ENCODE measurements around the gene SPX.

Gene SPX

GRCh38 chr12:21505888-21506287 is 20.2 kb upstream of the SPX start:
- no peaks in the 10 kb centered on the region for H3K4me1 ChIP-seq (ENCODE audit: control insufficient read depth, insufficient read depth, low read length, poor library complexity, severe bottlenecking)
- no CpG with 5 or more reads among the region's 2 CpGs for WGBS, 2 experiments (ENCODE audit: insufficient coverage in 2 of 2)
- peaks cover 39% of the 10 kb centered on the region for H3K36me3 ChIP-seq (ENCODE audit: control insufficient read depth, insufficient read depth, low read length)
- H3K4me3 ChIP-seq (ENCODE audit: extremely low read depth, insufficient read depth, low read length, poor library complexity, severe bottlenecking) = no peak overlapping the region
- H3K27ac ChIP-seq (ENCODE audit: low read depth, low read length, severe bottlenecking) = no peak overlapping the region
- H3K9me3 ChIP-seq (ENCODE audit: control insufficient read depth, low read length) = no peaks in the 10 kb centered on the region

- H3K27ac ChIP-seq (ENCODE audit: low read depth, low read length, severe bottlenecking) = no peak overlapping the region
These were observed 18.2 kb upstream of the SPX start for GRCh38 chr12:21507849-21508248.

GRCh38 chr12:21509768-21510167 is 16.3 kb upstream of the SPX start:
- H3K36me3 ChIP-seq (ENCODE audit: control insufficient read depth, insufficient read depth, low read length) = peaks cover 61% of the 10 kb centered on the region
- WGBS, 2 experiments (ENCODE audit: insufficient coverage in 2 of 2) = 50% methylated on average over 2 of the region's 2 CpGs
- H3K4me1 ChIP-seq (ENCODE audit: control insufficient read depth, insufficient read depth, low read length, poor library complexity, severe bottlenecking) = no peaks in the 10 kb centered on the region
- H3K4me3 ChIP-seq (ENCODE audit: extremely low read depth, insufficient read depth, low read length, poor library complexity, severe bottlenecking) = no peak overlapping the region
- H3K27ac ChIP-seq (ENCODE audit: low read depth, low read length, severe bottlenecking) = no peak overlapping the region
- H3K9me3 ChIP-seq (ENCODE audit: control insufficient read depth, low read length) = no peaks in the 10 kb centered on the region

More at GRCh38 chr12:21507849-21508248, 18.2 kb upstream of the SPX start:
- no peaks in the 10 kb centered on the region for H3K4me1 ChIP-seq (ENCODE audit: control insufficient read depth, insufficient read depth, low read length, poor library complexity, severe bottlenecking)
- H3K36me3 ChIP-seq (ENCODE audit: control insufficient read depth, insufficient read depth, low read length) = peaks cover 52% of the 10 kb centered on the region
- H3K9me3 ChIP-seq (ENCODE audit: control insufficient read depth, low read length) = no peaks in the 10 kb centered on the region
- H3K4me3 ChIP-seq (ENCODE audit: extremely low read depth, insufficient read depth, low read length, poor library complexity, severe bottlenecking) = no peak overlapping the region
- no CpG with 5 or more reads among the region's 2 CpGs for WGBS, 2 experiments (ENCODE audit: insufficient coverage in 2 of 2)

GRCh38 chr12:21516281-21516680 is 9.8 kb upstream of the SPX start:
- peaks cover 34% of the 10 kb centered on the region for H3K36me3 ChIP-seq (ENCODE audit: control insufficient read depth, insufficient read depth, low read length)
- H3K4me3 ChIP-seq (ENCODE audit: extremely low read depth, insufficient read depth, low read length, poor library complexity, severe bottlenecking) = no peak overlapping the region

GRCh38 chr12:21518451-21518850 is 7.6 kb upstream of the SPX start:
- Histone ChIP-seq H3K4me3 (ENCODE audit: extremely low read depth, insufficient read depth, low read length, poor library complexity, severe bottlenecking) (no peak overlapping the region), H3K9me3 (ENCODE audit: control insufficient read depth, low read length) (peaks cover 4% of the 10 kb centered on the region), H3K4me1 (ENCODE audit: control insufficient read depth, insufficient read depth, low read length, poor library complexity, severe bottlenecking) (no peaks in the 10 kb centered on the region), H3K36me3 (ENCODE audit: control insufficient read depth, insufficient read depth, low read length) (peaks cover 19% of the 10 kb centered on the region), H3K27ac (ENCODE audit: low read depth, low read length, severe bottlenecking) (no peak overlapping the region)
- WGBS, 2 experiments (ENCODE audit: insufficient coverage in 2 of 2) = 91 to 100% methylated on average over 1 of the region's 3 CpGs

More at GRCh38 chr12:21516281-21516680, 9.8 kb upstream of the SPX start:
- Histone ChIP-seq H3K4me1 (ENCODE audit: control insufficient read depth, insufficient read depth, low read length, poor library complexity, severe bottlenecking) (no peaks in the 10 kb centered on the region), H3K9me3 (ENCODE audit: control insufficient read depth, low read length) (no peaks in the 10 kb centered on the region), H3K27ac (ENCODE audit: low read depth, low read length, severe bottlenecking) (no peak overlapping the region)
- no CpG with 5 or more reads among the region's 2 CpGs for WGBS, 2 experiments (ENCODE audit: insufficient coverage in 2 of 2)

- Histone ChIP-seq H3K4me1 (ENCODE audit: control insufficient read depth, insufficient read depth, low read length, poor library complexity, severe bottlenecking) (no peaks in the 10 kb centered on the region), H3K9me3 (ENCODE audit: control insufficient read depth, low read length) (peaks cover 4% of the 10 kb centered on the region), H3K36me3 (ENCODE audit: control insufficient read depth, insufficient read depth, low read length) (no peaks in the 10 kb centered on the region), H3K4me3 (ENCODE audit: extremely low read depth, insufficient read depth, low read length, poor library complexity, severe bottlenecking) (no peak overlapping the region), H3K27ac (ENCODE audit: low read depth, low read length, severe bottlenecking) (no peak overlapping the region)
- 86 to 100% methylated on average over 1 of the region's 1 CpG for WGBS, 2 experiments (ENCODE audit: insufficient coverage in 2 of 2)
These were observed 4.6 kb upstream of the SPX start for GRCh38 chr12:21521541-21521940.

GRCh38 chr12:21523148-21523547 is 2.9 kb upstream of the SPX start:
- no peaks in the 10 kb centered on the region for H3K36me3 ChIP-seq (ENCODE audit: control insufficient read depth, insufficient read depth, low read length)
- H3K4me3 ChIP-seq (ENCODE audit: extremely low read depth, insufficient read depth, low read length, poor library complexity, severe bottlenecking) = no peak overlapping the region
- H3K4me1 ChIP-seq (ENCODE audit: control insufficient read depth, insufficient read depth, low read length, poor library complexity, severe bottlenecking) = no peaks in the 10 kb centered on the region
- H3K9me3 ChIP-seq (ENCODE audit: control insufficient read depth, low read length) = peaks cover 4% of the 10 kb centered on the region
- H3K27ac ChIP-seq (ENCODE audit: low read depth, low read length, severe bottlenecking) = no peak overlapping the region

GRCh38 chr12:21526721-21527345 is 737 bp downstream of the SPX start:
- Histone ChIP-seq H3K36me3 (ENCODE audit: control insufficient read depth, insufficient read depth, low read length) (no peaks in the 10 kb centered on the region), H3K9me3 (ENCODE audit: control insufficient read depth, low read length) (peaks cover 4% of the 10 kb centered on the region), H3K4me1 (ENCODE audit: control insufficient read depth, insufficient read depth, low read length, poor library complexity, severe bottlenecking) (no peaks in the 10 kb centered on the region), H3K4me3 (ENCODE audit: extremely low read depth, insufficient read depth, low read length, poor library complexity, severe bottlenecking) (peak overlapping the region; percentile 53), H3K27ac (ENCODE audit: low read depth, low read length, severe bottlenecking) (no peak overlapping the region)
- 60 to 65% methylated on average over 6 to 9 of the region's 12 CpGs for WGBS, 2 experiments (ENCODE audit: insufficient coverage in 2 of 2)

GRCh38 chr12:21527451-21528180 is 1.5 kb downstream of the SPX start:
- 0 to 1% methylated on average over 29 to 52 of the region's 57 CpGs for WGBS, 2 experiments (ENCODE audit: insufficient coverage in 2 of 2)
- H3K4me1 ChIP-seq (ENCODE audit: control insufficient read depth, insufficient read depth, low read length, poor library complexity, severe bottlenecking) = no peaks in the 10 kb centered on the region
- no peaks in the 10 kb centered on the region for H3K36me3 ChIP-seq (ENCODE audit: control insufficient read depth, insufficient read depth, low read length)
- H3K27ac ChIP-seq (ENCODE audit: low read depth, low read length, severe bottlenecking) = no peak overlapping the region
- peak overlapping the region; percentile 53 for H3K4me3 ChIP-seq (ENCODE audit: extremely low read depth, insufficient read depth, low read length, poor library complexity, severe bottlenecking)
- H3K9me3 ChIP-seq (ENCODE audit: control insufficient read depth, low read length) = peaks cover 4% of the 10 kb centered on the region

GRCh38 chr12:21528953-21529352 is 2.9 kb downstream of the SPX start:
- H3K27ac ChIP-seq (ENCODE audit: low read depth, low read length, severe bottlenecking) = no peak overlapping the region
- WGBS, 2 experiments (ENCODE audit: insufficient coverage in 2 of 2) = 96 to 98% methylated on average over 4 of the region's 5 CpGs
- no peaks in the 10 kb centered on the region for H3K36me3 ChIP-seq (ENCODE audit: control insufficient read depth, insufficient read depth, low read length)
- H3K9me3 ChIP-seq (ENCODE audit: control insufficient read depth, low read length) = no peaks in the 10 kb centered on the region
- H3K4me1 ChIP-seq (ENCODE audit: control insufficient read depth, insufficient read depth, low read length, poor library complexity, severe bottlenecking) = no peaks in the 10 kb centered on the region
- H3K4me3 ChIP-seq (ENCODE audit: extremely low read depth, insufficient read depth, low read length, poor library complexity, severe bottlenecking) = no peak overlapping the region

GRCh38 chr12:21529456-21529855 is 3.4 kb downstream of the SPX start:
- Histone ChIP-seq H3K4me3 (ENCODE audit: extremely low read depth, insufficient read depth, low read length, poor library complexity, severe bottlenecking) (no peak overlapping the region), H3K4me1 (ENCODE audit: control insufficient read depth, insufficient read depth, low read length, poor library complexity, severe bottlenecking) (no peaks in the 10 kb centered on the region), H3K36me3 (ENCODE audit: control insufficient read depth, insufficient read depth, low read length) (no peaks in the 10 kb centered on the region), H3K9me3 (ENCODE audit: control insufficient read depth, low read length) (no peaks in the 10 kb centered on the region), H3K27ac (ENCODE audit: low read depth, low read length, severe bottlenecking) (no peak overlapping the region)
- WGBS, 2 experiments (ENCODE audit: insufficient coverage in 2 of 2) = 71 to 94% methylated on average over 2 of the region's 2 CpGs
